ENCODE data around the gene KCNAB1. TPM values are rescaled to one million over a fixed set of nuclear protein-coding genes. Genes with fewer than 3 reads are reported as not detected.

KCNAB1 gene
- total RNA-seq, 1 experiment from 2014 or later, result 1.0 TPM

DNA sequence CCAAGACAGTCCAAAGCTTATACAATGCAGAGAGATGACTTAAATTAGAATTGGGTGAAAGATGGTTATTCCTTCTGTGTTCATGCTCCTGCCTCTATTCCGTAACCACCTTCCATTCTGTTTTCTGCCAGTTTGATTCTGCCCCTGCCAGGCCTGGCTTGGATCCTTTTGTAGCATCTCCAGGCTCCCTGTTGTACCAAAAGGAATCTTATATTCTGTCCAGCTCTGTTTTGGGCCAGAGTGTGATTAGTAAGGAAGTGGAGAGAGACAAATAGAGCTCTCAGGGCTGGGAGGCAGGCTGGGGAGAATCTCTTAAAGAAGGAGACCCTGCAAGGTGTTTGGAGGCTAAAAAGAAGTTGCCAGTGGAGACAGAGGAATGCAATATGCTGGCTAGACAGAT lies 63.8 kb downstream of the KCNAB1 start (continued):
- no peak for TF ChIP-seq GRHL2 (CRISPR knock-in tag; IDR thresholded peaks at IDR 0.05; ENCODE audit: insufficient replicate concordance, severe bottlenecking)
- TF ChIP-seq, protein P1, sequence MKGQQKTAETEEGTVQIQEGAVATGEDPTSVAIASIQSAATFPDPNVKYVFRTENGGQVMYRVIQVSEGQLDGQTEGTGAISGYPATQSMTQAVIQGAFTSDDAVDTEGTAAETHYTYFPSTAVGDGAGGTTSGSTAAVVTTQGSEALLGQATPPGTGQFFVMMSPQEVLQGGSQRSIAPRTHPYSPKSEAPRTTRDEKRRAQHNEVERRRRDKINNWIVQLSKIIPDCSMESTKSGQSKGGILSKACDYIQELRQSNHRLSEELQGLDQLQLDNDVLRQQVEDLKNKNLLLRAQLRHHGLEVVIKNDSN (CRISPR knock-in tag; IDR thresholded peaks at IDR 0.05), result no peak
- no peak for TF ChIP-seq ZNF396 (CRISPR knock-in tag; IDR thresholded peaks at IDR 0.05; ENCODE audit: borderline replicate concordance)
- TF ChIP-seq, protein P2, sequence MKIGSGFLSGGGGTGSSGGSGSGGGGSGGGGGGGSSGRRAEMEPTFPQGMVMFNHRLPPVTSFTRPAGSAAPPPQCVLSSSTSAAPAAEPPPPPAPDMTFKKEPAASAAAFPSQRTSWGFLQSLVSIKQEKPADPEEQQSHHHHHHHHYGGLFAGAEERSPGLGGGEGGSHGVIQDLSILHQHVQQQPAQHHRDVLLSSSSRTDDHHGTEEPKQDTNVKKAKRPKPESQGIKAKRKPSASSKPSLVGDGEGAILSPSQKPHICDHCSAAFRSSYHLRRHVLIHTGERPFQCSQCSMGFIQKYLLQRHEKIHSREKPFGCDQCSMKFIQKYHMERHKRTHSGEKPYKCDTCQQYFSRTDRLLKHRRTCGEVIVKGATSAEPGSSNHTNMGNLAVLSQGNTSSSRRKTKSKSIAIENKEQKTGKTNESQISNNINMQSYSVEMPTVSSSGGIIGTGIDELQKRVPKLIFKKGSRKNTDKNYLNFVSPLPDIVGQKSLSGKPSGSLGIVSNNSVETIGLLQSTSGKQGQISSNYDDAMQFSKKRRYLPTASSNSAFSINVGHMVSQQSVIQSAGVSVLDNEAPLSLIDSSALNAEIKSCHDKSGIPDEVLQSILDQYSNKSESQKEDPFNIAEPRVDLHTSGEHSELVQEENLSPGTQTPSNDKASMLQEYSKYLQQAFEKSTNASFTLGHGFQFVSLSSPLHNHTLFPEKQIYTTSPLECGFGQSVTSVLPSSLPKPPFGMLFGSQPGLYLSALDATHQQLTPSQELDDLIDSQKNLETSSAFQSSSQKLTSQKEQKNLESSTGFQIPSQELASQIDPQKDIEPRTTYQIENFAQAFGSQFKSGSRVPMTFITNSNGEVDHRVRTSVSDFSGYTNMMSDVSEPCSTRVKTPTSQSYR (CRISPR knock-in tag; IDR thresholded peaks at IDR 0.05), result no peak
- no peak for TF ChIP-seq RORB (CRISPR knock-in tag; IDR thresholded peaks at IDR 0.05)
- TF ChIP-seq, protein P3, sequence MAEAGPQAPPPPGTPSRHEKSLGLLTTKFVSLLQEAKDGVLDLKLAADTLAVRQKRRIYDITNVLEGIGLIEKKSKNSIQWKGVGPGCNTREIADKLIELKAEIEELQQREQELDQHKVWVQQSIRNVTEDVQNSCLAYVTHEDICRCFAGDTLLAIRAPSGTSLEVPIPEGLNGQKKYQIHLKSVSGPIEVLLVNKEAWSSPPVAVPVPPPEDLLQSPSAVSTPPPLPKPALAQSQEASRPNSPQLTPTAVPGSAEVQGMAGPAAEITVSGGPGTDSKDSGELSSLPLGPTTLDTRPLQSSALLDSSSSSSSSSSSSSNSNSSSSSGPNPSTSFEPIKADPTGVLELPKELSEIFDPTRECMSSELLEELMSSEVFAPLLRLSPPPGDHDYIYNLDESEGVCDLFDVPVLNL (CRISPR knock-in tag; IDR thresholded peaks at IDR 0.05; ENCODE audit: borderline replicate concordance, low read depth), result no peak
- TF ChIP-seq NR3C1 (CRISPR knock-in tag; conservative IDR thresholded peaks at IDR 0.05; ENCODE audit: low read depth), result no peak
- TF ChIP-seq NR2C2 (CRISPR knock-in tag; IDR thresholded peaks at IDR 0.05), result no peak
- TF ChIP-seq ZNF263 (CRISPR knock-in tag; IDR thresholded peaks at IDR 0.05; ENCODE audit: low read depth), result no peak

DNA sequence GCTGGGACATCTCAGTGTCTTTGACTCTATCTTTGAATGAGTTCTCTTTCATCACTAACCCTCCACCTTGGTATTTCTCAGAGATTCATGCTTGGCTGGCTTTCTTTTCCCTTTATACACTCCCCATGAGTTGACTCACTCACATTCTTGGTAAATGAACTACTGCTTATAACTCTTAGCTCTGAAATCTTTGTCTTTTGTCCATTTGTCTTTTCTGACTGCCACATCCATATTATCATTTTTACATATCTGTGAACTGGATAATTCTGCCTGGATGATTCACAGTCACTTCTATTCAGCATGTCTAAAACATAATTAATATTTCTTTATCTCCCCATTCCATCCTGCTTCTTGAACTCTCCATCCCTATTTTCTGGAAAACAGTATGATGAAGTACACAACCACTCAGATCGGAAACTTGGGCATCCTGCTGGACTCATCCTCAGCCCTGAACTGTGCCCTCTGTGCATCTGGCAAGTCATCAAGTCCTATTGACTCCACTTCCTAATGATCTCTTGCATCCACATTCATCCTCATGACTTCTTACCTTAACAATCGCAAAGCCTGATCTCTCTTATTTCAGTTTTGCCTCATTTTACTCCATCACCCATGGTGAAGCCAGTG lies 66.9 kb downstream of the KCNAB1 start:
- Mint-ChIP-seq H3K4me1 (no peaks in the 10 kb centered on the region), H3K27ac (no peak overlapping the region), H3K4me3 (no peak overlapping the region), H3K9me3 (no peaks in the 10 kb centered on the region), H3K27me3 (ENCODE audit: low read depth) (no peaks in the 10 kb centered on the region), H3K36me3 (no peaks in the 10 kb centered on the region)
- TF ChIP-seq, protein P4, sequence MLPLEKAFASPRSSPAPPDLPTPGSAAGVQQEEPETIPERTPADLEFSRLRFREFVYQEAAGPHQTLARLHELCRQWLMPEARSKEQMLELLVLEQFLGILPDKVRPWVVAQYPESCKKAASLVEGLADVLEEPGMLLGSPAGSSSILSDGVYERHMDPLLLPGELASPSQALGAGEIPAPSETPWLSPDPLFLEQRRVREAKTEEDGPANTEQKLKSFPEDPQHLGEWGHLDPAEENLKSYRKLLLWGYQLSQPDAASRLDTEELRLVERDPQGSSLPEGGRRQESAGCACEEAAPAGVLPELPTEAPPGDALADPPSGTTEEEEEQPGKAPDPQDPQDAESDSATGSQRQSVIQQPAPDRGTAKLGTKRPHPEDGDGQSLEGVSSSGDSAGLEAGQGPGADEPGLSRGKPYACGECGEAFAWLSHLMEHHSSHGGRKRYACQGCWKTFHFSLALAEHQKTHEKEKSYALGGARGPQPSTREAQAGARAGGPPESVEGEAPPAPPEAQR (CRISPR knock-in tag; IDR thresholded peaks at IDR 0.05), result no peak
- TF ChIP-seq, protein P5, sequence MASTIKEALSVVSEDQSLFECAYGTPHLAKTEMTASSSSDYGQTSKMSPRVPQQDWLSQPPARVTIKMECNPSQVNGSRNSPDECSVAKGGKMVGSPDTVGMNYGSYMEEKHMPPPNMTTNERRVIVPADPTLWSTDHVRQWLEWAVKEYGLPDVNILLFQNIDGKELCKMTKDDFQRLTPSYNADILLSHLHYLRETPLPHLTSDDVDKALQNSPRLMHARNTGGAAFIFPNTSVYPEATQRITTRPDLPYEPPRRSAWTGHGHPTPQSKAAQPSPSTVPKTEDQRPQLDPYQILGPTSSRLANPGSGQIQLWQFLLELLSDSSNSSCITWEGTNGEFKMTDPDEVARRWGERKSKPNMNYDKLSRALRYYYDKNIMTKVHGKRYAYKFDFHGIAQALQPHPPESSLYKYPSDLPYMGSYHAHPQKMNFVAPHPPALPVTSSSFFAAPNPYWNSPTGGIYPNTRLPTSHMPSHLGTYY (CRISPR knock-in tag; IDR thresholded peaks at IDR 0.05), result no peak
- no peak for TF ChIP-seq KAT7 (CRISPR knock-in tag; IDR thresholded peaks at IDR 0.05; ENCODE audit: borderline replicate concordance)
- no peak for TF ChIP-seq ETV6 (CRISPR knock-in tag; IDR thresholded peaks at IDR 0.05)
- TF ChIP-seq JUN (CRISPR knock-in tag; IDR thresholded peaks at IDR 0.05), result no peak
- POLR2A ChIA-PET, result no interaction called here
- DNase-seq (ENCODE audit: low spot score), result no peak
- CTCF ChIA-PET, result no interaction called here
- ATAC-seq, result no peak

DNA sequence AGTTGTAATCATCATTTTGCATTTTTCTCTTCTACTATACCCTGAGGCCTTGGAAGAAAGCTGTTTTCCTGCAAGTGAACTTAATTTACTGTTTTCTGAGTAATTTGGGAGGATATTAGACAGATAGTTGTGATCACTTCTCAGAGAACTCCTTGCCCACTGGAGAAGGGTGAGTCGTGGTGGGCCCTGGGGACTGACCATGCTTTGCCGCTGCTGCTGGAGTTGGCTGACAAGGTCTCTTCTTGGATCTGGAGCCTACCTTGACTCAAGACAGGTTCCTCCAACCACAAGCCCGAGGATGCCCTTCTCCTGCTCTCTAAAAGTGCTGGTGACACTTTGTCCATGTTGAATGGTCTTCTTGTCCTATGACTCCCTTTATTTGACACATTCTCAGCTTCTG lies 68.4 kb downstream of the KCNAB1 start:
- Mint-ChIP-seq H3K9me3 (no peaks in the 10 kb centered on the region), H3K27ac (no peak overlapping the region), H3K36me3 (no peaks in the 10 kb centered on the region), H3K4me1 (no peaks in the 10 kb centered on the region), H3K4me3 (no peak overlapping the region), H3K27me3 (ENCODE audit: low read depth) (no peaks in the 10 kb centered on the region)
- ATAC-seq (no peak), DNase-seq (ENCODE audit: low spot score) (no peak)
- ChIA-PET POLR2A (no interaction called here), CTCF (no interaction called here)
- TF ChIP-seq HMGA2 (CRISPR knock-in tag; IDR thresholded peaks at IDR 0.05) (no peak), RELA (CRISPR knock-in tag; IDR thresholded peaks at IDR 0.05; ENCODE audit: borderline replicate concordance) (no peak), NR3C1 (CRISPR knock-in tag; conservative IDR thresholded peaks at IDR 0.05; ENCODE audit: low read depth) (no peak), CREM (CRISPR knock-in tag; IDR thresholded peaks at IDR 0.05) (no peak), ESRRA (CRISPR knock-in tag; IDR thresholded peaks at IDR 0.05; ENCODE audit: borderline replicate concordance) (no peak)
- TF ChIP-seq, protein P6, sequence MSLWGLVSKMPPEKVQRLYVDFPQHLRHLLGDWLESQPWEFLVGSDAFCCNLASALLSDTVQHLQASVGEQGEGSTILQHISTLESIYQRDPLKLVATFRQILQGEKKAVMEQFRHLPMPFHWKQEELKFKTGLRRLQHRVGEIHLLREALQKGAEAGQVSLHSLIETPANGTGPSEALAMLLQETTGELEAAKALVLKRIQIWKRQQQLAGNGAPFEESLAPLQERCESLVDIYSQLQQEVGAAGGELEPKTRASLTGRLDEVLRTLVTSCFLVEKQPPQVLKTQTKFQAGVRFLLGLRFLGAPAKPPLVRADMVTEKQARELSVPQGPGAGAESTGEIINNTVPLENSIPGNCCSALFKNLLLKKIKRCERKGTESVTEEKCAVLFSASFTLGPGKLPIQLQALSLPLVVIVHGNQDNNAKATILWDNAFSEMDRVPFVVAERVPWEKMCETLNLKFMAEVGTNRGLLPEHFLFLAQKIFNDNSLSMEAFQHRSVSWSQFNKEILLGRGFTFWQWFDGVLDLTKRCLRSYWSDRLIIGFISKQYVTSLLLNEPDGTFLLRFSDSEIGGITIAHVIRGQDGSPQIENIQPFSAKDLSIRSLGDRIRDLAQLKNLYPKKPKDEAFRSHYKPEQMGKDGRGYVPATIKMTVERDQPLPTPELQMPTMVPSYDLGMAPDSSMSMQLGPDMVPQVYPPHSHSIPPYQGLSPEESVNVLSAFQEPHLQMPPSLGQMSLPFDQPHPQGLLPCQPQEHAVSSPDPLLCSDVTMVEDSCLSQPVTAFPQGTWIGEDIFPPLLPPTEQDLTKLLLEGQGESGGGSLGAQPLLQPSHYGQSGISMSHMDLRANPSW (CRISPR knock-in tag; conservative IDR thresholded peaks at IDR 0.05; ENCODE audit: low read depth), result no peak
- TF ChIP-seq, protein P7, sequence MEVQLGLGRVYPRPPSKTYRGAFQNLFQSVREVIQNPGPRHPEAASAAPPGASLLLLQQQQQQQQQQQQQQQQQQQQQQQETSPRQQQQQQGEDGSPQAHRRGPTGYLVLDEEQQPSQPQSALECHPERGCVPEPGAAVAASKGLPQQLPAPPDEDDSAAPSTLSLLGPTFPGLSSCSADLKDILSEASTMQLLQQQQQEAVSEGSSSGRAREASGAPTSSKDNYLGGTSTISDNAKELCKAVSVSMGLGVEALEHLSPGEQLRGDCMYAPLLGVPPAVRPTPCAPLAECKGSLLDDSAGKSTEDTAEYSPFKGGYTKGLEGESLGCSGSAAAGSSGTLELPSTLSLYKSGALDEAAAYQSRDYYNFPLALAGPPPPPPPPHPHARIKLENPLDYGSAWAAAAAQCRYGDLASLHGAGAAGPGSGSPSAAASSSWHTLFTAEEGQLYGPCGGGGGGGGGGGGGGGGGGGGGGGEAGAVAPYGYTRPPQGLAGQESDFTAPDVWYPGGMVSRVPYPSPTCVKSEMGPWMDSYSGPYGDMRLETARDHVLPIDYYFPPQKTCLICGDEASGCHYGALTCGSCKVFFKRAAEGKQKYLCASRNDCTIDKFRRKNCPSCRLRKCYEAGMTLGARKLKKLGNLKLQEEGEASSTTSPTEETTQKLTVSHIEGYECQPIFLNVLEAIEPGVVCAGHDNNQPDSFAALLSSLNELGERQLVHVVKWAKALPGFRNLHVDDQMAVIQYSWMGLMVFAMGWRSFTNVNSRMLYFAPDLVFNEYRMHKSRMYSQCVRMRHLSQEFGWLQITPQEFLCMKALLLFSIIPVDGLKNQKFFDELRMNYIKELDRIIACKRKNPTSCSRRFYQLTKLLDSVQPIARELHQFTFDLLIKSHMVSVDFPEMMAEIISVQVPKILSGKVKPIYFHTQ (CRISPR knock-in tag; IDR thresholded peaks at IDR 0.05), result no peak

All from WTC11 (cell line).